Endothelial cell of umbilical vein (primary cell): ENCODE measurements around the gene CACNA1A. TPM values are rescaled to one million over a fixed set of nuclear protein-coding genes. Genes with fewer than 3 reads are reported as not detected.
A peak's percentile ranks its signal among the peaks of the same experiment; 100 is the strongest.

Experiments used
- BruUV-seq: library from RNA; stranded (reverse); fragments of 400-500 nt; replicated peaks from 2 replicates; lab custom pipeline; 2021; lab: Mats Ljungman, UMichigan
- CTCF ChIA-PET: fragments of 300-600, 350-600 bp; sonication (Branson Sonifier 250); formaldehyde crosslinking; loops from one replicate; lab custom pipeline; 2021; ENCODE audit warnings: antibody characterized with exemption, inconsistent platforms; lab: Charles Lee
- POLR2A ChIA-PET: fragments of 300-600, 350-600 bp; sonication (Branson Sonifier 250); formaldehyde crosslinking; loops from one replicate; lab custom pipeline; 2021; ENCODE audit warnings: antibody characterized with exemption, inconsistent platforms; lab: Charles Lee
- DNase-seq: peaks from one replicate; pipeline ENCODE4 v3.0.0-alpha.2; 2011; ENCODE audit warnings: low read depth, low spot score
- FAIRE-seq: peaks from 2 replicates; lab custom pipeline; 2011; peaks lifted over from hg19 to GRCh38; lab: Jason Lieb, UNC
- H2AFZ ChIP-seq: 2 replicates; pipeline ENCODE4 v1.6.0; 2012; ENCODE audit warnings: low read depth, low read length, control low read depth, inconsistent platforms
- H3K27ac ChIP-seq: 2 replicates; pipeline ENCODE4 v1.5.1; 2011; ENCODE audit warnings: low read depth, mild to moderate bottlenecking, control low read depth, low read length, moderate library complexity; ENCODE audit not compliant: insufficient read depth
- H3K27me3 ChIP-seq, 2 experiments: 2 replicates each; pipeline versions ENCODE4 v1.6.0 to v1.6.1; 2011; ENCODE audit warnings: low read length in 2 of 2, mixed read lengths in 1 of 2; ENCODE audit not compliant: control insufficient read depth in 2 of 2, insufficient read depth in 2 of 2
- H3K36me3 ChIP-seq, 2 experiments: 2 replicates in 1 of 2; 3 replicates in 1 of 2; pipeline ENCODE4 v1.5.1; 2011; ENCODE audit warnings: low read length in 2 of 2, mild to moderate bottlenecking in 1 of 2, moderate library complexity in 1 of 2; ENCODE audit not compliant: control insufficient read depth in 2 of 2, insufficient read depth in 2 of 2; ENCODE audit errors: extremely low read depth in 1 of 2
- H3K4me1 ChIP-seq: 3 replicates; pipeline ENCODE4 v1.5.1; 2011; ENCODE audit warnings: mild to moderate bottlenecking, low read length; ENCODE audit not compliant: control insufficient read depth, insufficient read depth; ENCODE audit errors: extremely low read depth
- H3K4me2 ChIP-seq: 2 replicates; pipeline ENCODE4 v1.6.1; 2011; ENCODE audit warnings: low read length, control low read depth, mixed read lengths; ENCODE audit not compliant: insufficient read depth
- H3K4me3 ChIP-seq, 3 experiments: fragments of 200-600 bp in 1 of 3; sonication (generic), shearing (Covaris generic) in 1 of 3; replicated peaks in 1 of 3; 2 replicates each; pipeline ENCODE4 v1.5.1; 2011 to 2016; ENCODE audit warnings: control low read depth in 3 of 3, low read length in 3 of 3, mild to moderate bottlenecking in 2 of 3, inconsistent platforms in 1 of 3, low read depth in 1 of 3, moderate library complexity in 1 of 3; ENCODE audit not compliant: insufficient read depth in 1 of 3
- H3K79me2 ChIP-seq: 2 replicates; pipeline ENCODE4 v1.6.0; 2012; ENCODE audit warnings: low read length, inconsistent platforms; ENCODE audit not compliant: control insufficient read depth, insufficient read depth
- H3K9ac ChIP-seq: replicated peaks from 2 replicates; pipeline ENCODE3; 2011; ENCODE audit warnings: low read length, control low read depth; ENCODE audit not compliant: insufficient read depth; ENCODE audit errors: extremely low read depth
- H3K9me1 ChIP-seq: replicated peaks from 3 replicates; pipeline ENCODE4 v1.6.0; 2011; ENCODE audit warnings: mild to moderate bottlenecking, low read length; ENCODE audit not compliant: control insufficient read depth, insufficient read depth; ENCODE audit errors: extremely low read depth
- H3K9me3 ChIP-seq: replicated peaks from 2 replicates; pipeline ENCODE4 v1.5.1; 2012; ENCODE audit warnings: low read length, inconsistent platforms; ENCODE audit not compliant: control insufficient read depth, insufficient read depth
- H4K20me1 ChIP-seq: replicated peaks from 2 replicates; pipeline ENCODE3; 2011; ENCODE audit warnings: mild to moderate bottlenecking, low read length; ENCODE audit not compliant: control insufficient read depth, insufficient read depth; ENCODE audit errors: extremely low read depth
- CTCF ChIP-seq, 2 donors: IDR thresholded peaks; 1 replicate in 1 of 2; 2 replicates in 1 of 2; pipeline ENCODE4 v1.5.1; 2011; ENCODE audit warnings: low read length in 2 of 2, mild to moderate bottlenecking in 2 of 2, moderate library complexity in 2 of 2, control low read depth in 1 of 2, inconsistent platforms in 1 of 2, low read depth in 1 of 2; ENCODE audit not compliant: insufficient read depth in 1 of 2; ENCODE audit errors: extremely low read depth in 1 of 2
- EZH2 ChIP-seq: IDR thresholded peaks from 2 replicates; pipeline ENCODE4 v1.6.1; 2012; ENCODE audit warnings: borderline replicate concordance, low read depth, mild to moderate bottlenecking, moderate library complexity, low read length, inconsistent platforms; ENCODE audit not compliant: severe bottlenecking
- FOS ChIP-seq: IDR thresholded peaks from 2 replicates; pipeline ENCODE4 v1.6.1; 2011; ENCODE audit warnings: mild to moderate bottlenecking, low read length, moderate library complexity, borderline replicate concordance; ENCODE audit not compliant: insufficient read depth
- GATA2 ChIP-seq: IDR thresholded peaks from 2 replicates; pipeline ENCODE4 v1.7.0; 2011; ENCODE audit warnings: low read depth, mild to moderate bottlenecking, moderate library complexity, mixed read lengths, low read length; ENCODE audit not compliant: insufficient read length, insufficient read depth
- JUN ChIP-seq: IDR thresholded peaks from 2 replicates; pipeline ENCODE4 v1.6.1; 2011; ENCODE audit warnings: borderline replicate concordance, low read depth; ENCODE audit not compliant: insufficient read length, insufficient read depth
- MAX ChIP-seq: IDR thresholded peaks from 2 replicates; pipeline ENCODE4 v1.6.1; 2011; ENCODE audit not compliant: insufficient read depth, insufficient read length
- MYC ChIP-seq: IDR thresholded peaks from one replicate; pipeline ENCODE4 v1.6.1; 2011; ENCODE audit warnings: mild to moderate bottlenecking, low read depth, low read length
- POLR2A ChIP-seq: IDR thresholded peaks from 2 replicates; pipeline ENCODE4 v1.6.1; 2012; ENCODE audit warnings: low read depth, mild to moderate bottlenecking, control low read depth, low read length
- POLR2AphosphoS5 ChIP-seq: IDR thresholded peaks from 2 replicates; pipeline ENCODE4 v1.6.1; 2012; ENCODE audit warnings: low read depth, mild to moderate bottlenecking, control low read depth, low read length, moderate library complexity; ENCODE audit not compliant: insufficient read depth
- dilution Hi-C: fragments of 300-500 bp; cut with MboI; formaldehyde crosslinking; loops from one replicate; pipeline ENCODE4 v1.15.0; 2019; ENCODE audit warnings: low sequenced_read_pairs; ENCODE audit not compliant: extremely low pct_ligation_motif_present
- intact Hi-C: fragments of 100-400 bp; cut with micrococcal nuclease; formaldehyde crosslinking; loops from one replicate; pipeline ENCODE4 v1.10.0; 2022
- polyA plus RNA-seq, 4 experiments: library from polyadenylated mRNA; depleted of rRNA in 3 of 4; stranded (reverse) in 3 of 4; unstranded in 1 of 4; fragments of >200 nt; gene quantifications; 2 replicates each; pipeline versions ENCODE4 v1.2.1 to v1.2.3, GENCODE V29; 2011 to 2012; ENCODE audit warnings: missing spikeins in 1 of 4
- total RNA-seq: library from RNA; stranded (reverse); gene quantifications from 2 replicates; pipeline ENCODE4 v1.2.3, GENCODE V29; 2021

Gene CACNA1A
- total and polyA plus RNA-seq, 2 donors (not counting 3 experiments of a cell fraction or from before 2014, with no cell fraction given), result 0.17 to 0.38 TPM

DNA sequence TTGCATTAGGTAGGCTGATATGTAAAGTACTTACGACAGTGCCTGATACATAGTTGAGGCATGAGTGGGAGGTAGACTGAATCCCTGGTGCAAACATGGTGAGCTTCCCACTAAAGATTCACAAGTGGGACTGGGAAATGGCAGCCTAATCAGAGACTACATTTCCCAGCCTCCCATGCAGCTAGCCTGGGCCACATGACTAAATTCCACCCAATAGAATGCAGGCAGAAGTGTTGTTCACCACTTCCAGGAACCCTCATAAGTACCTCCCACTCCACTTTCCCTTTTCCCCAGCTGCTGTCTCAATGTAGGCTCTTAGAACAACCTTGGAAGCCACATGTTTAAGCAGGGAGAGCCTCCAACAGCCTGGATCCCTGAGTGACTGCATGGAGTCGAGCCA, 104.9 kb downstream of the CACNA1A start:
- Histone ChIP-seq H3K79me2 (no peaks in the 10 kb centered on the region), H3K9me1 (no peaks in the 10 kb centered on the region), H3K9me3 (no peaks in the 10 kb centered on the region), H3K4me1 (peaks cover 18% of the 10 kb centered on the region), H3K9ac (no peak overlapping the region), H3K36me3 (no peaks in the 10 kb centered on the region), H3K27me3 (no peaks in the 10 kb centered on the region), H2AFZ (no peak overlapping the region), H3K4me2 (no peak overlapping the region), H4K20me1 (no peaks in the 10 kb centered on the region), H3K27ac (no peak overlapping the region), H3K4me3 (no peak overlapping the region)
- intact Hi-C loops (no loop called here), dilution Hi-C loops (no loop called here)
- ChIA-PET CTCF (no interaction called here), POLR2A (no interaction called here)
- TF ChIP-seq CTCF (IDR thresholded peaks at IDR 0.05; ENCODE audit: extremely low read depth in 1 of 2, insufficient read depth in 1 of 2, low read depth in 1 of 2, low read length in 2 of 2), result no peak
- TF ChIP-seq GATA2, result no peak
- no peak for TF ChIP-seq MAX
- TF ChIP-seq POLR2AphosphoS5, result no peak
- TF ChIP-seq FOS, result no peak
- no peak for TF ChIP-seq EZH2
- no peak for TF ChIP-seq JUN
- TF ChIP-seq POLR2A, result no peak
- no peak for TF ChIP-seq MYC
- BruUV-seq, result no TSS peak
- DNase-seq, result peak; percentile 14
- no peak for FAIRE-seq
